Type B pancreatic cell (in vitro differentiated cells): Measurements from ENCODE around the gene CAVIN4. TPM values are rescaled to one million over a fixed set of nuclear protein-coding genes. Genes with fewer than 3 reads are reported as not detected.

Experiments
- DNase-seq: peaks from one replicate; pipeline ENCODE4 v3.0.0; 2021; ENCODE audit warnings: mixed read lengths; ENCODE audit not compliant: unreplicated experiment; ENCODE audit errors: extremely low spot score
- H3K27ac Mint-ChIP-seq: 2 replicates; pipeline ENCODE4 v1.8.0; 2021; ENCODE audit warnings: mild to moderate bottlenecking, mixed read lengths
- H3K27me3 Mint-ChIP-seq: 2 replicates; pipeline ENCODE4 v1.8.0; 2021; ENCODE audit warnings: mixed read lengths
- H3K36me3 Mint-ChIP-seq: 2 replicates; pipeline ENCODE4 v1.8.0; 2021; ENCODE audit warnings: mixed read lengths
- H3K4me1 Mint-ChIP-seq: one replicate; pipeline ENCODE4 v1.8.0; 2021; ENCODE audit warnings: mixed read lengths; ENCODE audit not compliant: unreplicated experiment
- H3K4me3 Mint-ChIP-seq: 2 replicates; pipeline ENCODE4 v1.8.0; 2021; ENCODE audit warnings: mild to moderate bottlenecking, mixed read lengths
- H3K9me3 Mint-ChIP-seq: 2 replicates; pipeline ENCODE4 v1.8.0; 2021; ENCODE audit warnings: mixed read lengths
- CTCF ChIP-seq: fragments of 200-600 bp; sonication (generic); conservative IDR thresholded peaks from 2 replicates; pipeline ENCODE4 v1.5.0; 2021; ENCODE audit warnings: antibody characterized with exemption, mild to moderate bottlenecking
- long read RNA-seq: library from polyadenylated mRNA; unstranded; transcript quantifications from one replicate; pipeline ENCODE4 v2.0.0, GENCODE V29; 2020
- total RNA-seq: library from RNA; stranded (reverse); gene quantifications from 2 replicates; pipeline ENCODE4 v1.2.1, GENCODE V29; 2021; ENCODE audit warnings: low replicate concordance

The CAVIN4 gene
- total RNA-seq: 1.7 and 6.1 TPM in 2 replicates
- long read RNA-seq: 0 reads

- no peak within 1 kb of the TSS for H3K27ac Mint-ChIP-seq
- H3K4me3 Mint-ChIP-seq: no peak within 1 kb of the TSS
- no peak for DNase-seq
Observed at GRCh38 chr9:100577776-100578448, at the start of gene CAVIN4. Gene CAVIN4, plus strand, starts transcription at chr9:100578079. Its CDS starts 65 bp downstream, at chr9:100578144.

DNA sequence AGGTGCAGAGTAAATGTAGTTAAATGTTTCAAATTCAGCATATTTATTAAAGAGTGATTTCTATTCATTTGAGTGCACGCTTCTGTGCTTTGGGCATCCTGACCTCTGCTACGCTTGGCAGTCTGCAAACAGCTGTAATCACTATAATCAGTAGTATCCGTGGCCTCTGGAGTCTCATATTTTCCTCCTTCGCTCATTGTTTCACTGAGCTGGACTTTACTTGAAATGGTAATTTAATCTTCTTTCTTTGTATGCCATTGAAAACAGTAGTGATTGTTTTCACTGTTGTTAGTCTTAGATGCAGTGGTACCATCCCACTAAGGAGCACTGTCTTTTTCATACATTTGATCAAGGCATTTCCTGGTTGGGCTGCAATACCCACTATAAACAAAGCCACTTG lies 43.5 kb upstream of the CAVIN4 start:
- H3K27ac Mint-ChIP-seq: no peak overlapping the region
- H3K9me3 Mint-ChIP-seq: peaks cover 3% of the 10 kb centered on the region
- H3K4me1 Mint-ChIP-seq: peaks cover 6% of the 10 kb centered on the region
- peaks cover 23% of the 10 kb centered on the region for H3K36me3 Mint-ChIP-seq
- no peaks in the 10 kb centered on the region for H3K27me3 Mint-ChIP-seq
- DNase-seq: no peak
- no peak overlapping the region for H3K4me3 Mint-ChIP-seq
- TF ChIP-seq CTCF: no peak

More at GRCh38 chr9:100577776-100578448, at the start of gene CAVIN4:
- no peaks in the 10 kb centered on the region for H3K27me3 Mint-ChIP-seq
- H3K36me3 Mint-ChIP-seq: peaks cover 10% of the 10 kb centered on the region
- no peak for TF ChIP-seq CTCF
- H3K4me1 Mint-ChIP-seq: no peaks in the 10 kb centered on the region
- H3K9me3 Mint-ChIP-seq: no peaks in the 10 kb centered on the region

- DNase-seq: no peak
- H3K36me3 Mint-ChIP-seq: peaks cover 51% of the 10 kb centered on the region
- no peak for TF ChIP-seq CTCF
- no peak overlapping the region for H3K4me3 Mint-ChIP-seq
- no peaks in the 10 kb centered on the region for H3K4me1 Mint-ChIP-seq
- no peaks in the 10 kb centered on the region for H3K27me3 Mint-ChIP-seq
- no peak overlapping the region for H3K27ac Mint-ChIP-seq
- peaks cover 4% of the 10 kb centered on the region for H3K9me3 Mint-ChIP-seq
Observed at GRCh38 chr9:100540327-100540726, 37.6 kb upstream of the CAVIN4 start.

DNA sequence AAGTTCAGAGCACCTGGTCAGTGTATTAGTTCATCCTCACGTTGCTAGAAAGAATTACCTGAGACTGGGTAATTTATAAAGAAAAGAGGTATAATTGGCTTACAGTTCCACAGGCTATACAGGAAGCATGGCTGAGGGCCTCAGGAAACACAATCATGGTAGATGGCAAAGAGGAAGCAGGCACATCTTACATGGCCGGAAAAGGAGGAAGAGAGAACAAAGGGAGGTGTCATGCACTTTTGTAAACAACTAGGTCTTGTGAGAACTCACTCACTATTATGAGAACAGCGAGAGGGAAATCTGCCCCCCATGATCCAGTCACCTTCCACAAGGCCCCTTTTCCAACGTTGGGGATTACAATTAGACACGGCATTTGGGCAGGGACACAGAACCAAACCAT lies 28.8 kb upstream of the CAVIN4 start:
- H3K4me1 Mint-ChIP-seq: no peaks in the 10 kb centered on the region
- no peaks in the 10 kb centered on the region for H3K9me3 Mint-ChIP-seq
- no peak overlapping the region for H3K4me3 Mint-ChIP-seq
- no peak for DNase-seq
- peaks cover 43% of the 10 kb centered on the region for H3K36me3 Mint-ChIP-seq
- TF ChIP-seq CTCF: no peak
- no peak overlapping the region for H3K27ac Mint-ChIP-seq
- H3K27me3 Mint-ChIP-seq: no peaks in the 10 kb centered on the region

DNA sequence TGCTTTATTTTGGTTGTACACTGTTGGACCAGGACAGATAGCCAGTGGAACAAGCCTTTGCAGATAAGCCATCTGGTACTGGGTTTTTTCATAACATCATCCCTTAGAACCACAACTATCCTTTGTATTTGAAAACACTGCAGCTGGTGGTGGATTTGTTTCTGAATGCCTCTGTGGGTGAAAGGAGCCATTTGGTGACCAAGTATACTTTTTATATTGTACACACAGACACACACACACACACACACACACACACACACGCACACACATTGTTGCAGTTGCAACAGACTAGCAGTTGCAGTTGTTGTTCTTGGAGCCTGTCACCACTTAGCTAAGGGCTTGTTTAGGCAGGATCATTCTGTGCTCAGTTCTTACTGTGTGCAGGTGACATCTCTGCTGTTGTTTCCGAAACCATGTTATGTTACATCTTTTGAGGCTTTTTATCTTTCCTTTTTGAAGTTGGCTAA lies 22.9 kb upstream of the CAVIN4 start:
- Mint-ChIP-seq H3K27me3 (no peaks in the 10 kb centered on the region), H3K4me1 (no peaks in the 10 kb centered on the region), H3K27ac (no peak overlapping the region), H3K36me3 (peaks cover 19% of the 10 kb centered on the region), H3K4me3 (no peak overlapping the region), H3K9me3 (no peaks in the 10 kb centered on the region)
- no peak for TF ChIP-seq CTCF
- DNase-seq: no peak
